Dedifferentiated amniotic fluid mesenchymal stem cell (primary cell): ENCODE measurements around the gene SPPL2A.
A peak's percentile ranks its signal among the peaks of the same experiment; 100 is the strongest.
"Not testable (repeated sequence)": the region's sequence is repeated elsewhere in the genome, so short reads cannot be mapped to it uniquely, and the experiment has no call there.

Experiments
- DNase-seq: peaks from one replicate; pipeline ENCODE4 v3.0.0-alpha.2; 2016; ENCODE audit errors: extremely low spot score

SPPL2A gene, protein sequence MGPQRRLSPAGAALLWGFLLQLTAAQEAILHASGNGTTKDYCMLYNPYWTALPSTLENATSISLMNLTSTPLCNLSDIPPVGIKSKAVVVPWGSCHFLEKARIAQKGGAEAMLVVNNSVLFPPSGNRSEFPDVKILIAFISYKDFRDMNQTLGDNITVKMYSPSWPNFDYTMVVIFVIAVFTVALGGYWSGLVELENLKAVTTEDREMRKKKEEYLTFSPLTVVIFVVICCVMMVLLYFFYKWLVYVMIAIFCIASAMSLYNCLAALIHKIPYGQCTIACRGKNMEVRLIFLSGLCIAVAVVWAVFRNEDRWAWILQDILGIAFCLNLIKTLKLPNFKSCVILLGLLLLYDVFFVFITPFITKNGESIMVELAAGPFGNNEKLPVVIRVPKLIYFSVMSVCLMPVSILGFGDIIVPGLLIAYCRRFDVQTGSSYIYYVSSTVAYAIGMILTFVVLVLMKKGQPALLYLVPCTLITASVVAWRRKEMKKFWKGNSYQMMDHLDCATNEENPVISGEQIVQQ

GRCh38 chr15:50765195-50765967 lies at the start of gene SPPL2A:
SPPL2A (minus strand) TSS chr15:50765706; CDS start chr15:50765533, 173 bp downstream.
- peak; percentile 81 for DNase-seq

GRCh38 chr15:50814634-50815033 lies 49.1 kb upstream of the SPPL2A start:
- no peak for DNase-seq

GRCh38 chr15:50813865-50814264 lies 48.4 kb upstream of the SPPL2A start:
- peak; percentile 51 for DNase-seq

- no peak for DNase-seq
These were observed 47.6 kb upstream of the SPPL2A start for GRCh38 chr15:50813089-50813488.

DNA sequence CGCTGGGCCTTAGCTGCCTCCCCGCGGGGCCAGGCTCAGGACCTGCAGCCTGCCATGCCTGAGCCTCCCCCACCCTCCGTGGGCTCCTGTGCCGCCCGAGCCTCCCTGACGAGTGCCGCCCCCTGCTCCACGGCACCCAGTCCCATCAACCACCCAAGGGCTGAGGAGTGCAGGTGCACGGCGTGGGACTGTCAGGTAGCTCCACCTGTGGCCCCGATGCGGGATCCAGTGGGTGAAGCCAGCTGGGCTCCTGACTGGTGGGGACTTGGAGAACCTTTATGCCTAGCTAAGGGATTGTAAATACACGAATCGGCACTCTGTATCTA lies 46.6 kb upstream of the SPPL2A start:
- DNase-seq, result not testable (repeated sequence)

DNA sequence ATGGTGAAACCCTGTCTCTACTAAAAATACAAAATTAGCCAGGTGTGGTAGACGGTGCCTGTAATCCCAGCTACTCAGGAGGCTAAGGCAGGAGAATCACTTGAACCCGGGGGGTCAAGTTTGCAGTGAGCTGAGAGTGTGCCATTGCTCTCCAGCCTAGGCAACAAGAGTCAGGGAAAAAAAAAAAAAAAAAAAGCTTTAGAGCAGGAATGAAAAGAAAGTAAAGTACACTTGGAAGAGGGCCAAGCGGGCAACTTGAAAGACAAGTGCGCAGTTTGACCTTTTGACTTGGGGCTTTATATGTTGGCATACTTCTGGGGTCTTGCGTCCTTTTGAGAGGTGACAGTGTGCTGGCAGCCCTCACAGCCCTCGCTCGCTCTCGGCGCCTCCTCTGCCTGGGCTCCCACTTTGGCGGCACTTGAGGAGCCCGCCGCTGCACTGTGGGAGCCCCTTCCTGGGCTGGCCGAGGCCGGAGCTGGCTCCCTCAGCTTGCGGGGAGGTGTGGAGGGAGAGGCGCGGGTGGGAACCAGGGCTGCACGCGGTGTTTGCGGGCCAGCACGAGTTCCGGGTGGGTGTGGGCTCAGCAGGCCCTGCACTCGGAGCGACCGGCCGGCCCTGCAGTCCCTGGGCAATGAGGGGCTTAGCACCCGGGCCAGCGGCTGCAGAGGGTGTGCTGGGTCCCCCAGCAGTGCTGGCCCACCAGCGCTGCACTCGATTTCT lies 46.1 kb upstream of the SPPL2A start:
- DNase-seq, result not testable (repeated sequence)

- DNase-seq, result no peak
These were observed 44.6 kb upstream of the SPPL2A start for GRCh38 chr15:50810128-50810527.

DNA sequence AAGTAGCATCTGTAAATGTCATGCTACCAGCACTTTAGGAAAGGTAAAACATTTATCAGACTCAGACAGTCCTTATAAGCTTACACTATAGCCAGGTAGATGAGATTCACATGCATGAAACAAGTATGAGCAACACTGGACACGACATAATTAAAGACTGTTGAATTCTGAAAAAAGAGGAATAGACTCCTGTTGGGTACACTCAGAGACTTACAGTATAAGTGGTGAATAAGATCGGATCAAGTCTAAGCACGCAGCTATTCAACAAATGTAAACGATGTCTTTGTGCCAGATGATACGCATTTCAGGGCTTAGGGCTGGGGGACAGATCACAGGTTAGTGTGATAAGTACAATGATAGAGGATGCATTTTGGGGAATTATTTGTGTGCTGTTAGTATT lies 43.2 kb upstream of the SPPL2A start:
- DNase-seq, result no peak

DNA sequence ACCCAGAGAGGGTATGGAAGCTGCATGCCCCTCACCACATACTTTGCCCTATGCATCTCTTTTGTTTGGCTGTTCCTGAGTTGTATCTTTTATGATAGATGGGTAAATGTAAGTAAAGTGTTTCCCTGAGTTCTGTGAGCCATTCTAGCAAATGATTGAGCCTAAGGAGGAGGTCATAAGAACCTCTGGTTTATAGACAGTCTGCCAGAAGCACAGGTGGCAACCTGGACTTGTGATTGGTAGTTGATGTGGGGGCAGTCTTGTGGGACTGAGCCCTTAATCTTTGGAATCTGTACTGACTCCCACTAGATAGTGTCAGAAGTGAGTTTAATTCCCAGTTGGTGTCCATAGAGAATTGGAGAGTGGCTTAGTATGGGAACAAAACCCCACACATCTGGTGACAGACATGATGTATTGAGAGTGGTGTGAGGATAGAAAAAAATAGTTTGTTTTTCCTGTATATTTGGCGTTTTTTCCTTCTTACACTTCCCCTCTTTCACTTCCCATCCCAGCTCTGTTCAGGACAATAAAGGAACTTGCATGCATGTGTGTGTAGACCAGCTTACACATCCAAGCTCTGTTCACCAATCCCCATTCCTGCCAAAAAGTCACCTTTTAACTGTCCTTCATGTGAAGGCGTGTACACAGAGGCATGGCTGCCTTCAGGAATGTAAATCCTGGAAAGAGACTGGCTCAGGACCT lies 38.1 kb upstream of the SPPL2A start:
- DNase-seq, result no peak

GRCh38 chr15:50800715-50801114 lies 35.2 kb upstream of the SPPL2A start:
- no peak for DNase-seq

GRCh38 chr15:50798684-50799083 lies 33.2 kb upstream of the SPPL2A start:
- DNase-seq, result no peak

GRCh38 chr15:50797926-50798325 lies 32.4 kb upstream of the SPPL2A start:
- DNase-seq, result no peak

DNA sequence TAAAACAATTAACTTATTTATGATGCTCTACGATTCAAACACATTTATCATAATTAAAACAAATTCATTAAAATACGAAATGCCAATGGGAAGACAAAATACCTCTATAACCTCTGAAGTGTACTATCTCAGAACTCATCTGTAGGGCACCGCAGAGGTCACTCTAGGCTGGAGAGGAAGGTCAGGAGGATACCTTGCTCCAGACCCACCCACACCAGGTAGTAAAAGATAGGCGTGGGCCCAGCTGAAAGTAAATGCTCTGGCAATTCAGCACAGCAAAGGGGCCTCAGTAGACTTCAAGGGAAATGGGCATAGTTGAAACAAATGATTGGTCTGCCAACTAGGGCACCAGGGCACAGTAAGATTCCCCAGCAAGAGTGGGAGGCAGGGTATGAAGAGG lies 26.0 kb upstream of the SPPL2A start:
- no peak for DNase-seq

- DNase-seq, result no peak
These were observed 25.4 kb upstream of the SPPL2A start for GRCh38 chr15:50790778-50791453.

DNA sequence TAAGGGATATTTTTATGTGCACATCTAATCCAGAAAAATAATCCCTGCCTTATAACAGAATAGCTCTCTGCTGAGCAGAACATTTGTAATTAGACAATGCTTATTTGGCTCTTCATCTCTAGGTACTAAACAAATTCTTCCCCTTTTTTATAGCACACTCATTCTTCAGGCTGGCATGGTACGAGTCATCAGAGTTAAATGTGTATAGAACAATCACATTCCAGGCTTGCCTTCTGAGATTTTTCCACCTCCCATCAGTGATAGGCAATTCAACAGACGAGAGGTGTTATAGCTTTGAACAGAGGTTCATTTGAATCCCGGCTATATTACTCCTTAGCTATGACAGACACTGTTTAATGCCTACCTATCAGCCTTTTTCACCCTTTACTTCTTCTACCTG lies 21.4 kb upstream of the SPPL2A start:
- no peak for DNase-seq

- no peak for DNase-seq
These were observed 20.9 kb upstream of the SPPL2A start for GRCh38 chr15:50786438-50786837.

DNA sequence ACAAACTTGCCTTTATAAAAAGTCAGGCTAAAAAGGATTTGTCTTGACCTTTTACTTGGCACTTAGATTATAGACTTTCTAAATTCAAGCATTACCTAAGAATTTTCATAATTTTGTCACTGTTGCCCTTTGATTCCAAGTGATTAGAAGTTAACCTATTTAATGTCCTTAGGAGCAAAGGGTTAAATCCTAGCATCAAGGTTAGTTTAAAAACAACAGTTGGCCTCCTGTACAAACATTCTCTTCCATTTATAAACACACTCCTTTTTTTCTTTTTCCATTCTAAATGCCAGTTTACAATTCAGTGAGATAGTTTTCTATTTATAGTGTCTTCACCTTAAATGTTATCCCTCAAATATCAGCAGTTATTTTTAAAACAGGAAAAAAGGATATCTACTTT lies 18.4 kb upstream of the SPPL2A start:
- DNase-seq, result no peak

DNA sequence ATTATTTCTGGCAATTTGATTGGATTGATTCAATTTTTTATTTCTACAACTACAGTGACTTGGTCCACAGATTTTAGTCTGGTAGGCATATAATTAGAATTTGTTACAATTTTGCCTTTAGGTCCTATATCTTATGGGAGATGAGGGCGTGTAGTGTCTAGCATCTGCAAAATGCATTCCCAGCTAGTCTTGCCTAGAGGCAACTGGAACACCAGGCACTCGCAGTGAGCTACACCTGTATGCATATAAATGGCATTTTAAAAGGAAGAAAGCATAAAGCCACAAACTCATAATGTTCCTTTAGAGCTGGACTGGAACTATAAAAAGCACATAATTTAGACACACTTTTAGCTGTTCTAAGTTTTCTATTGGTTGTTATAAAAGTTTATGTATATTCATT lies 17.9 kb upstream of the SPPL2A start:
- no peak for DNase-seq

DNA sequence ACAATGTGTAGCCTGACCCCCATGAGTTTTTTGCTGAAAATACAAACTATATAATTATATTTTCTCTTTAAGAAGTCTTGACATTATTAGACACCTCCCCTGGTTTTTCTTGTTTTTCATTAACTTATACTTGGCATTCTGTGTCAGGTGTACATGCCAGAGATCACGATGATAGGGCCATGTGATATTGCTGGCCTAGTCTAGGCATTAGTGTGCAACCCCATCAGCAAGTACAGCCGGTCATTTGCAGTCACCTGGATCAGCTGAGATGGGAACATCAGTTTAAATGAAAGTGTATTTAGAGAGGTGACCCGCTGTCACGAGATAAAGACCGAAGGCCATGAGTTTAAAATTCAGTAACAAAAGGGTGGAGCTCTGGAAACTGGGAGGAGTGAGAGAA lies 12.6 kb upstream of the SPPL2A start:
- no peak for DNase-seq

- no peak for DNase-seq
These were observed 11.5 kb upstream of the SPPL2A start for GRCh38 chr15:50777042-50777441.

- DNase-seq, result no peak
These were observed 8.9 kb upstream of the SPPL2A start for GRCh38 chr15:50774450-50774849.
